Erythroblast (primary cell): ENCODE measurements around the gene MATN4.

ENCODE experiments used
- DNase-seq, 2 experiments: peaks; one replicate each; lab custom pipeline; 2025; lab: John Stamatoyannopoulos, UW
- GATA1 ChIP-seq: IDR thresholded peaks from 2 replicates; pipeline ENCODE4 v1.6.1; 2011; ENCODE audit warnings: low read depth, mild to moderate bottlenecking, control low read depth, low read length, moderate library complexity
- POLR2A ChIP-seq: IDR thresholded peaks from 2 replicates; pipeline ENCODE4 v1.6.1; 2011; ENCODE audit warnings: mild to moderate bottlenecking, low read length

The MATN4 gene

DNA sequence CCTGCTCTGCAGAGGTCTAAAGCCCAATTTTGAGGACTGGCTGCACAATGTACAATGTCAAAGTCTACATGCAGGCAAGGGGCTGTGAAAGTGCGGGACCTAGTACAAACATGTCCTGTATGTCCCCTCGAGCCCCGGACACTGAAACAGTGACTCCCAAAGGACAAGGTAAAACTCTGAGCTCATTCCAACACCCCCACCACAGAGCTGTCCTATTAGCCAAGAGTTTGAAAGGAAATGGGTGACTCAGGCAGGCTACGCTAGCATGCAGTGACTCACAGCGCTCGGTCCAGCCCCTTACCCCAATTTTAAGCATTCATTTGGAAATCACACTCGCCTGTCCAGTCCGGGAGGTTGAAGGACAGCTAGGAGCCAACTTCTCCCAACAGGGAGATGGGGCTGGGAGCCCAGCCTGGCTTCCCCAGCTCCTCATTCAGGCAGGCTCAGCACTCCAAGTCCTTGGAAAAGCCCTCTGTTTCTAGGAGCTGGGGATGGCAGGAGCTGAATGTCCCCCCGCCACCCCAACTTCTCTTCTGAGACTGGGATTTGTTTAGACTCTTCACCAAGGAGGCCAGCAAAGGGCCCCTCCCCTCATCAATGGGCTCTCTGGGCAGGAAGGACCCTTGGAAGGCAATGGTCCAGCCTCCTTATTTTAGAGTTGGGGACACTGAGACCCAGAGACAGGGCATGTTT is 36.2 kb upstream of the MATN4 start:
- DNase-seq, result peak; percentile 36 to 67
- no peak for TF ChIP-seq POLR2A
- no peak for TF ChIP-seq GATA1

- DNase-seq, result peak; percentile 70 to 79
- TF ChIP-seq POLR2A, result peak; percentile 32
- no peak for TF ChIP-seq GATA1
These were observed 35.6 kb upstream of the MATN4 start for GRCh38 chr20:45343532-45344167.

DNA sequence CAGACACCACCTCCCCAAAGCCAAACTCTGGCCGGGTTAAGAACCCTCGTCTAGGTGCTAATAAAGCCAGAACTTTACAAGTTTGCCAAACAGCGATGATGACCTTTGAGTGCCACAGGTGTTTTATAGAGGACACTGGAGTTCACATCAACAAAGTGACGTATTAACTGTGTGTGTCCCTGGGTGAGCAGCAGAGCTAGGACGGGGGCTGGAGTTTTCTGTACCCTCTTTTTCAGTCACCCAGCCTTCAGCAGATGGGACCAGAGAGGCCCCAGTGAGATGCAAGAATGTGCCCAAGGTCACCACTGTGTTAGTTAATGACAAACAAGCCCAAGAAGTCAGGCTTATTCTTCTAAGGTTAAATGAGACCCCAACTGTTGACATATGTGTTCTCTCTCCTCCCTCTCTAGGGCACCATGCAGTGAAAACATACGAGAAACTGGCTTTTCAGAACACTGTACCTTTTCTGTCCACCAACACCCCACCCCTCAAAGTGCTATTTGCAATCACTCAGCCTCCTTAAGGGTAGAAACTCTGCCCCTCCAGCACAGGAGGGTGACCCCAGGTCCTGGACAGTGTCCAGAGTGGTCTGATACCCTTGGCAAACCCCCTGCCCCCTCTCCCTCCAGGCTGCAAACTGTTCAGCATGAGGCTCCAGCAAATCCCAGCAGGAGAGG is 34.9 kb upstream of the MATN4 start:
- no peak for DNase-seq
- TF ChIP-seq GATA1 (no peak), POLR2A (no peak)

DNA sequence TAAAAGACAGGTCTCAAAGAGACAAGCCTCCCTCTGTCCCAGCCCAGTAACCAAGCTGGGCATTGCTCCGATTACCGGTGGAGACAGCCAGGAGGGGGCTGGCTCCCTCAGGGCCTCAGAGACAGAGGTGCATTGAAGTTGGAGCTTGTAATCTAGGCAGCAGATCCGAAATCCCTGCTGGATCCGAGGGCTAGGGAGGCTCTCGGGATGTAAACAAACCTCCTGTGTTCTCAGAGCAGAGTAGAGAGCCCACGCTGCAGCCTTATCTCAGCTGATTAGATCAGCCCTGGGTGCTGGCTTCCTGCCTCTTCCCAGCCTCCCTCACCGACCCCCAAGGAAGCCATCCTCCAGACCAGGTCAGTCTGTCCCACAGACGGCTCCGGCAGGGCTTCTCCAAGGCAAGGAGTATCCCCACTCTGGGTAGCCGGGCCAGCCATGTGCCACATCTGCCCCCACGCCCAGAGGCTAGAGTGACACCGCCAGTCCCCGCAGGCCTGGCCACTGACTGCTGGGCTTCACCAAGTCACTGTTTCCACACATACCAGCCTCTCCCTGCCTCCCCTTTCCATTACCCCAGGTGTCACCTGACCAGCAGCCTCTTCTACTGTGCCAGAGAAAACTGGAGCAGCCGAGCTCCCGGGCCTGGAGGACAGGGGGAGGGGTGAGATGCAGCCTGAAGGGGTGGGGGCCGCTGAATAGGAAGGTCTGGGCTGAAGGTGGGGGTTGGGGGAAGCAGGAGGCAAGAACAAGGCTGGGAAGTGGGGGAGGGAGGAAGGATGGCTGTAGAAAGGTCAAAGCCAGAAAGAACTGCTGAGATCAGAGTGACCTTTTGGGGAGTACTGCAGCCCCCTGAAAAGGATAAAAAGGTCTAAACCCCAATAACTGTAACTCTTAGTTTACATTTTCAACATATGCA is 34.1 kb upstream of the MATN4 start:
- DNase-seq, result peak; percentile 30 to 33
- TF ChIP-seq POLR2A, result peak; percentile 47
- TF ChIP-seq GATA1, result no peak

DNA sequence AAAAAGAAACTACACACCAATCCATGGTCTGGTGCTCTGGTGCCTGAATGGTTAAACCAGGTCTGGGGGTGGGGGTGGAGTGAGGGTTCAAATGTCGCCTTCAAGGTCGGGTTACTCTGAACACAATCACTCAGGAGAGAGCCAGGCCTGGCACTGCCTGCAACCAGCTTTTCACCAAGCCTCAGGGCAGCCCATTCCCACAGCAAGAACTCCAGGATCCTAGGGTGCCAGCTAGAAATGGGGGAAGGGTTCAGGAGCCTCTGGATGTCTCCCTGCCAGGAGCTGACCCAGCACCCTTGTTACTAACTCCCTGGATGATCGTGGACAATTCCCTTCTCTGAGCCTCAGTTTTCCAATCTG is 33.5 kb upstream of the MATN4 start:
- no peak for TF ChIP-seq POLR2A
- TF ChIP-seq GATA1, result no peak
- DNase-seq, result no peak

DNA sequence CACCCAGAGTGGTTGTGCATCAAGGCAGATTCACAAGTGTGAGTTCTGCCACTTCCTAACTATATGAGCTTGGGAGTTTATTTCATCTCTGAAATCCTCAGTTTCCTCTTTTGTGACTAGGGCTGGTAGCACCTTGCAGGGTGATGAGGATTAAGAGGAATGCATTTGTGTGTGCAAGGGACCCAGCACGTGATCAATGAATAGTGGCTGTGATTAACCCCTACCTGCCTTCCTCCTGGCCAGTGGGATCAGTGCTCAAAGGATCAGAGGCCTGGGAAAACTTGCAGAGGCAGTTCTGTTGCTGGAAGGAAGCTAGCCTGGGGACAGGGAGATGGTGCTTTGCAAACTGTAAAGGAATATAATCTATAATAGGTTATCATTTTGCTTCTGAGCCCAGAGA is 32.9 kb upstream of the MATN4 start:
- DNase-seq, result no peak

DNA sequence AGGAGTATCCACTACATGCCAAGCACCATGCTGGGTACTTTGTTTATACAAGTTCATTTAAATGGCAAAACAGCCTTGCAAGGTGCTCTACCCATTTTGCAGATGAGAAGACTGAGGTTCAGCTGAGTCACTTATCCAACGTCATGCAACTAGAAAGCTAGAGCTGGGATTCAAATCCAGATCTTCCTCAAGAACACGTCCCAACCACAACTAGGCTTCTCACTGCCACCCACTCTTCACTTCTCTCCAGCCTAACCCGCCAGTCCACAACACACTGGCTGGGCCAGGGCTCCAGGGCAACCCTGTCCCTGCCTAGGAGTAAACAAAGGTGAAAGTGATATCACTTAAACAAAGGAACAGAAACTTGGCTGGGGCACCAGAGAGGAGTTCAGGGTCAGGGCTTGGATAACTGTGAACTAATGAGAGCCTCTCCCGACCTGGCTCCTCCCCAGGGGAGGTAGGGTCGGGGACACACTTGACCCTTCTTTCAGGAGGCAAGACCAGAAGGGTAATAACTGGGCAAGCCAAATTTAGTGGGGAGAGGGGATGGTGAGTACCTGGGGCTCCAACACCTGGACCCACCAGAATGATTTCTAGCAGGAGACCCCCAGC is 32.2 kb upstream of the MATN4 start:
- peak; percentile 26 to 43 for DNase-seq
- TF ChIP-seq GATA1 (no peak), POLR2A (no peak)

More for the DNA sequence above, 32.9 kb upstream of the MATN4 start:
- TF ChIP-seq GATA1 (no peak), POLR2A (no peak)

GRCh38 chr20:45339799-45340198 is 31.7 kb upstream of the MATN4 start:
- no peak for DNase-seq
- TF ChIP-seq GATA1 (no peak), POLR2A (no peak)

DNA sequence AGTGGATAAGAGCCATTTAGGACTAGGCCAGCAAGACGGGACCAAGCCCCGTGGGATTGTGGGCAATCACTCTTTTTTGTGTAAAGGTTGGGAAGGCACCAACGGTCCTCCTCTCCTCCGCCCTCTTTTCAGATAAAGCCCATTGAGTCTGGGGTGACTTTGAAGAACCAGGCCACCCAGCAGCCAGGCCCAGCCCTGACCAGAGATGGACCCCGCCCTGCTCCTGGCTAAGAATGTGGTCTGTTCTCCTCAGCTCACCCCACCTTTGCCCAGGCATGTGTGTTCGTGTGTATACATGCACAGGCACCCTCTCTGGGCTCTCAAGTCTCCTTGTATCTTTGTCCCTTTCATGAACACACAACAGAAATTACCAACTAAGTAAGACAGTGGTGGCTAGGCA is 31.0 kb upstream of the MATN4 start:
- peak; percentile 60 to 72 for DNase-seq
- TF ChIP-seq POLR2A (peak; percentile 27), GATA1 (no peak)

GRCh38 chr20:45338121-45339030 is 30.3 kb upstream of the MATN4 start:
- DNase-seq, result no peak
- TF ChIP-seq POLR2A (no peak), GATA1 (no peak)

DNA sequence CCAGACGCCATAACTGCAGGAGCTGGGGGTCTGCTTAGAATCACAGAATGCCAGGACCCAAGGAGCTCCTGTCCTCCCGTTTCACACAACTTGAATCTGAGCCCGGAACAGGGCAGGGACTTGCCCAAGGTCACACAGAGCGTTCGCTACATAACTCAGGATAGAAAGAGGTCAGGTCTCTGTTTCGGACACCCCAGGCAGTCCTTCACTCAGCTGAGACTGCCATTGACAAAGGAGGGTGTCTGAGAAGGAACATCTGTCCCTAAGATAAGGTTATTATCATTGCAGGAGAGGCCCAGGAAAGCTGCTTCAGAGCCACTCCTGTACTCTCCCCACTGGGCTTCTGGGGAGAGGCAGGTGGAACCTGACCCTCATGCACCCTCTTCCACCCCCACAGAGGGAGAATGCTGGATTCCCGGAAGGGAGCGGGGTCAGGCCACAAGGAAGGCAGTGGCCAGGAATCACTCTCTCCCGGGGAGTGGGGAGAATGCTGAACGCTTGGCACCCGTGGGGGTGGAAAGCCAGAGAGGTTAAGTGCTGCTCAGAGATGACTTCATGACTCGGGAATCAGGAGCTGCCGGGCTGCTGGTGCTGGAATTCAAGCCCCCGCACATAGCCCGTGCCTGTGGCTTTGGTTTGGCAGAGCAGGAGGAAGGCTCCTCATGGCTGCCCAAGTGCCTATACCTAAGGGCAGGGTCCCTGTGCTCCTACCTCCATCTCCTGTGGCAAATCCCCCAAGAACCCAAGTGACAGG is 29.4 kb upstream of the MATN4 start:
- no peak for TF ChIP-seq GATA1
- no peak for TF ChIP-seq POLR2A
- peak; percentile 64 to 84 for DNase-seq
